Muscle layer of colon (tissue), 2 donors: ENCODE results near the gene NXF3.
"Not testable (repeated sequence)": the region's sequence is repeated elsewhere in the genome, so short reads cannot be mapped to it uniquely, and the experiment has no call there.

Experiments used
- H3K27ac ChIP-seq: one replicate; pipeline ENCODE4 v1.7.0; 2013; ENCODE audit warnings: low read depth, mild to moderate bottlenecking, low read length, moderate library complexity
- H3K27me3 ChIP-seq, 2 donors: one replicate each; pipeline ENCODE4 v1.7.0; 2013; ENCODE audit warnings: low read length in 2 of 2, mild to moderate bottlenecking in 2 of 2; ENCODE audit not compliant: insufficient read depth in 2 of 2, control insufficient read depth in 1 of 2
- H3K36me3 ChIP-seq: one replicate; pipeline ENCODE4 v1.7.0; 2013; ENCODE audit warnings: mild to moderate bottlenecking, low read length; ENCODE audit not compliant: insufficient read depth
- H3K4me1 ChIP-seq: one replicate; pipeline ENCODE4 v1.7.0; 2013; ENCODE audit warnings: mild to moderate bottlenecking, low read length; ENCODE audit not compliant: insufficient read depth
- H3K4me3 ChIP-seq, 2 donors: one replicate each; pipeline ENCODE4 v1.7.0; 2013; ENCODE audit warnings: low read length in 2 of 2, low read depth in 1 of 2, mild to moderate bottlenecking in 1 of 2, moderate library complexity in 1 of 2
- H3K9ac ChIP-seq: one replicate; pipeline ENCODE4 v1.7.0; 2013; ENCODE audit warnings: low read length
- H3K9me3 ChIP-seq: one replicate; pipeline ENCODE4 v1.7.0; 2013; ENCODE audit warnings: mild to moderate bottlenecking, low read length
- donor health status: abdominal sarcoma.
- donor health status: Adenocarcinoma of cecum.

The NXF3 gene

GRCh38 chrX:103033371-103033770, 59.6 kb downstream of the NXF3 start:
- not testable (repeated sequence) for H3K9me3 ChIP-seq, H3K4me3 ChIP-seq, H3K36me3 ChIP-seq, H3K9ac ChIP-seq, H3K27ac ChIP-seq, H3K4me1 ChIP-seq, H3K27me3 ChIP-seq
